NT2/D1 (cell line): ENCODE data around the gene S1PR3.

Source experiments
- DNase-seq: peaks from one replicate; pipeline ENCODE4 v3.0.0-alpha.2; 2011; ENCODE audit warnings: low read depth, low spot score
- H3K27me3 ChIP-seq: 2 replicates; pipeline ENCODE4 v1.6.0; 2011; ENCODE audit warnings: mild to moderate bottlenecking; ENCODE audit not compliant: insufficient read length, insufficient read depth
- H3K36me3 ChIP-seq: 2 replicates; pipeline ENCODE4 v1.6.1; 2011; ENCODE audit warnings: mild to moderate bottlenecking, low read length, mixed read lengths; ENCODE audit not compliant: insufficient read depth, insufficient read length
- H3K4me1 ChIP-seq: 2 replicates; pipeline ENCODE4 v1.5.1; 2011; ENCODE audit not compliant: insufficient read depth, insufficient read length
- H3K4me3 ChIP-seq: 2 replicates; pipeline ENCODE4 v1.5.1; 2011; ENCODE audit warnings: low read depth; ENCODE audit not compliant: insufficient read length
- H3K9ac ChIP-seq: 2 replicates; pipeline ENCODE4 v1.6.0; 2011; ENCODE audit warnings: low read depth; ENCODE audit not compliant: insufficient read length
- H3K9me3 ChIP-seq: 2 replicates; pipeline ENCODE4 v1.5.1; 2011; ENCODE audit warnings: mild to moderate bottlenecking, low read length; ENCODE audit not compliant: insufficient read depth
- SUZ12 ChIP-seq: IDR thresholded peaks from 2 replicates; pipeline ENCODE4 v1.6.1; 2011; ENCODE audit not compliant: insufficient read length, insufficient read depth; ENCODE audit errors: extremely low read depth
- YY1 ChIP-seq: IDR thresholded peaks from 2 replicates; pipeline ENCODE4 v1.6.1; 2011; ENCODE audit not compliant: insufficient read length, insufficient read depth
- ZNF274 ChIP-seq: IDR thresholded peaks from 2 replicates; pipeline ENCODE4 v1.6.1; 2011; ENCODE audit warnings: mild to moderate bottlenecking, low read depth, low read length

Gene S1PR3

GRCh38 chr9:89024727-89025126 lies 33.5 kb downstream of the S1PR3 start:
- TF ChIP-seq SUZ12 (no peak), YY1 (no peak), ZNF274 (no peak)
- H3K27me3 ChIP-seq: no peaks in the 10 kb centered on the region
- H3K9me3 ChIP-seq: peaks cover 5% of the 10 kb centered on the region; the same call in 1 of the 2 replicates
- DNase-seq: no peak
- H3K36me3 ChIP-seq: no peaks in the 10 kb centered on the region
- no peak overlapping the region for H3K9ac ChIP-seq
- H3K4me1 ChIP-seq: peaks cover 9% of the 10 kb centered on the region
- no peak overlapping the region for H3K4me3 ChIP-seq

- H3K27me3 ChIP-seq: no peaks in the 10 kb centered on the region
- no peaks in the 10 kb centered on the region for H3K36me3 ChIP-seq
- TF ChIP-seq SUZ12 (no peak), YY1 (no peak), ZNF274 (no peak)
- no peak for DNase-seq
- H3K9ac ChIP-seq: no peak overlapping the region
- H3K9me3 ChIP-seq: peaks cover 12% of the 10 kb centered on the region; the same call in 1 of the 2 replicates
- no peak overlapping the region for H3K4me3 ChIP-seq
- H3K4me1 ChIP-seq: peaks cover 8% of the 10 kb centered on the region
These were observed 34.3 kb downstream of the S1PR3 start for GRCh38 chr9:89025553-89025952.

- H3K9me3 ChIP-seq: peaks cover 17% of the 10 kb centered on the region; the same call in 1 of the 2 replicates
- no peaks in the 10 kb centered on the region for H3K36me3 ChIP-seq
- H3K4me3 ChIP-seq: no peak overlapping the region
- no peaks in the 10 kb centered on the region for H3K4me1 ChIP-seq
- no peak for DNase-seq
- TF ChIP-seq SUZ12 (no peak), ZNF274 (no peak), YY1 (no peak)
- no peak overlapping the region for H3K9ac ChIP-seq
- H3K27me3 ChIP-seq: no peaks in the 10 kb centered on the region
These were observed 35.6 kb downstream of the S1PR3 start for GRCh38 chr9:89026876-89027275.

- Histone ChIP-seq H3K27me3 (no peaks in the 10 kb centered on the region), H3K9me3 (peaks cover 17% of the 10 kb centered on the region; the same call in 1 of the 2 replicates), H3K4me3 (no peak overlapping the region), H3K4me1 (no peaks in the 10 kb centered on the region), H3K36me3 (no peaks in the 10 kb centered on the region), H3K9ac (no peak overlapping the region)
- no peak for TF ChIP-seq YY1
- no peak for TF ChIP-seq ZNF274
- no peak for TF ChIP-seq SUZ12
- DNase-seq: no peak
These were observed 38.5 kb downstream of the S1PR3 start for GRCh38 chr9:89029788-89030187.

GRCh38 chr9:89032173-89032572 lies 40.9 kb downstream of the S1PR3 start:
- TF ChIP-seq ZNF274: no peak
- TF ChIP-seq YY1: no peak
- TF ChIP-seq SUZ12: no peak
- H3K27me3 ChIP-seq: no peaks in the 10 kb centered on the region
- H3K9me3 ChIP-seq: peaks cover 17% of the 10 kb centered on the region; the same call in 1 of the 2 replicates

GRCh38 chr9:89032661-89033060 lies 41.4 kb downstream of the S1PR3 start:
- TF ChIP-seq ZNF274 (no peak), YY1 (no peak), SUZ12 (no peak)
- Histone ChIP-seq H3K27me3 (no peaks in the 10 kb centered on the region), H3K36me3 (no peaks in the 10 kb centered on the region), H3K4me3 (no peak overlapping the region), H3K9me3 (peaks cover 17% of the 10 kb centered on the region; the same call in 1 of the 2 replicates), H3K4me1 (no peaks in the 10 kb centered on the region), H3K9ac (no peak overlapping the region)
- no peak for DNase-seq

More at GRCh38 chr9:89032173-89032572, 40.9 kb downstream of the S1PR3 start:
- Histone ChIP-seq H3K4me1 (no peaks in the 10 kb centered on the region), H3K36me3 (no peaks in the 10 kb centered on the region), H3K4me3 (no peak overlapping the region), H3K9ac (no peak overlapping the region)
- DNase-seq: no peak

- H3K4me1 ChIP-seq: no peaks in the 10 kb centered on the region
- H3K9ac ChIP-seq: no peak overlapping the region
- H3K27me3 ChIP-seq: no peaks in the 10 kb centered on the region
- no peak for DNase-seq
- no peaks in the 10 kb centered on the region for H3K9me3 ChIP-seq
- TF ChIP-seq ZNF274 (no peak), SUZ12 (no peak), YY1 (no peak)
- no peaks in the 10 kb centered on the region for H3K36me3 ChIP-seq
- H3K4me3 ChIP-seq: no peak overlapping the region
These were observed 45.1 kb downstream of the S1PR3 start for GRCh38 chr9:89036383-89036782.
